ENCODE results near the gene TTC36. TPM values are rescaled to one million over a fixed set of nuclear protein-coding genes. Genes with fewer than 3 reads are reported as not detected.
A peak's percentile ranks its signal among the peaks of the same experiment; 100 is the strongest.
"Not testable (repeated sequence)": the region's sequence is repeated elsewhere in the genome, so short reads cannot be mapped to it uniquely, and the experiment has no call there.

TTC36 gene, protein sequence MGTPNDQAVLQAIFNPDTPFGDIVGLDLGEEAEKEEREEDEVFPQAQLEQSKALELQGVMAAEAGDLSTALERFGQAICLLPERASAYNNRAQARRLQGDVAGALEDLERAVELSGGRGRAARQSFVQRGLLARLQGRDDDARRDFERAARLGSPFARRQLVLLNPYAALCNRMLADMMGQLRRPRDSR
- 1.0 and 3.5 TPM in 2 replicates for total RNA-seq (2014; rRNA removed; shearing (Covaris generic))
- 0.40 TPM in 1 of 2 replicates, not detected in the other for polyA plus RNA-seq (2016; fragmentation: Nextera tagmentation; extraction: Ambion mirVana)
- long read RNA-seq, result 0 reads

DNA sequence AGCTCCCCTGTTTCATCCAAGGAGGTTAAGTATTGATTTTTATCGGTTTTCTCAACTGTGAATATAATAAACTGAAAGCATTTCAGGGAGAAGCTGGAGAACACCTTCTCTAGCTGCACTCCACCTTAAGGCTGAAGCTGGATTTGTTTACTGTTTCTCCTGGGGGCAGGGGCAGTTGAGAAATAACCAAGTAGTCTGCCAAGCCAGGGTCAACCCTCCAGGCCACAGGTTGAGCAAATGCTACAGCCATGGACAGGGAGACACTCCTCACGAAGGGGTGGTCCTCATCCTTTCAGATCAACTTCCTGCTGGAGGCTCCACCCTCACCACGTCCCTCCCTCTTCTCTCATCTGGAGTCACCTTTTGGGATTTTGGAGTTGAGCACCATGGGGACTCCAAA is at the start of gene TTC36:
Gene TTC36 (plus strand): TSS at position 366 of the 400 bp plus-strand sequence. CDS start 21 bp downstream, at position 387.
- H3K4me3 ChIP-seq, result no peak within 1 kb of the TSS
- H3K9me2 ChIP-seq (ENCODE audit: insufficient read depth), result no peaks in the 10 kb centered on the region; the same call in 1 of the 2 replicates
- Mint-ChIP-seq H3K9me3 (no peaks in the 10 kb centered on the region; the same call in 2 of the 3 replicates), H3K4me1 (peaks cover 28% of the 10 kb centered on the region), H3K27me3 (ENCODE audit: insufficient read depth, low read depth, poor library complexity) (peaks cover 15% of the 10 kb centered on the region), H3K4me3 (no peak within 1 kb of the TSS), H3K36me3 (ENCODE audit: low read depth) (peaks cover 26% of the 10 kb centered on the region), H3K27ac (no peak within 1 kb of the TSS)
- TF ChIP-seq EZH2phosphoT487 (IDR thresholded peaks at IDR 0.05; ENCODE audit: unreplicated experiment), result no peak
- peak; percentile 16; the same call in 1 of the 2 replicates for TF ChIP-seq POLR2AphosphoS5 (IDR thresholded peaks at IDR 0.05; ENCODE audit: low read depth)
- peaks cover 34% of the 10 kb centered on the region; the same call in 1 of the 2 replicates for H3F3A ChIP-seq (replicated peaks; ENCODE audit: low read depth)
- H3K27me3 ChIP-seq (ENCODE audit: insufficient read depth), result peaks cover 6% of the 10 kb centered on the region; the same call in 1 of the 2 replicates
- ATAC-seq, result peak; percentile 1; the same call in 1 of the 3 replicates
- DNase-seq (ENCODE audit: low spot score), result peak; percentile 42
- H2AFZ ChIP-seq, result no peak within 1 kb of the TSS
- peaks cover 9% of the 10 kb centered on the region for H3K36me3 ChIP-seq (ENCODE audit: insufficient read depth)
- peak within 1 kb of the TSS; percentile 71; the same call in 1 of the 2 replicates for H3K27ac ChIP-seq (ENCODE audit: low read depth)
- H3K4me2 ChIP-seq, result peak within 1 kb of the TSS; percentile 10; the same call in 1 of the 2 replicates
- peaks cover 13% of the 10 kb centered on the region for H3K4me1 ChIP-seq (ENCODE audit: insufficient read depth)
- peaks cover 11% of the 10 kb centered on the region for H4K20me1 ChIP-seq (replicated peaks; ENCODE audit: insufficient read depth)
- no peaks in the 10 kb centered on the region for H3K79me2 ChIP-seq (replicated peaks; ENCODE audit: insufficient read depth)

DNA sequence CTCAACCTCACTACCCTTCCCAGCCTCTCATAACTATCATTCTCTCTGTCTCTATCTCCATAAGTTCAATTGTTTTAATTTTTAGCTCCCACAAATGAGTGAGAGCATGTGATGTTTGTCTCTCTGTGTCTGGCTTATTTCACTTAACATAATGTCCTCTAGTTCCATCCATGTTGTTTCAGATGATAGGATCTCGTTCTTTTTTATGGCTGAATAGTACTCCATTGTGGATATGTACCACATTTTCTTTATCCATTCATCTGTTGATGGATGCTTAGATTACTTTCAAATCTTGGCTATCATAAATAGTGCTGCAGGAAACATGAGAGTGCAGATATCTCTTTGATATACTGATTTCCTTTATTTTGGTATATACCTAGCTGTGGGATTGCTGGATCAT is 46.0 kb upstream of the TTC36 start:
- H3K36me3 Mint-ChIP-seq (ENCODE audit: low read depth), result peaks cover 89% of the 10 kb centered on the region
- Histone ChIP-seq H3K36me3 (ENCODE audit: insufficient read depth) (peaks cover 81% of the 10 kb centered on the region), H3F3A (replicated peaks; ENCODE audit: low read depth) (peaks cover 19% of the 10 kb centered on the region; the same call in 1 of the 2 replicates), H4K20me1 (replicated peaks; ENCODE audit: insufficient read depth) (peaks cover 29% of the 10 kb centered on the region)
- H3K27me3 Mint-ChIP-seq (ENCODE audit: insufficient read depth, low read depth, poor library complexity); H3K4me3 Mint-ChIP-seq; H3K4me3 ChIP-seq; H3K79me2 ChIP-seq (replicated peaks; ENCODE audit: insufficient read depth); H3K4me1 Mint-ChIP-seq; ATAC-seq; H2AFZ ChIP-seq; H3K27me3 ChIP-seq (ENCODE audit: insufficient read depth); H3K27ac ChIP-seq (ENCODE audit: low read depth); H3K4me2 ChIP-seq; H3K27ac Mint-ChIP-seq; DNase-seq (ENCODE audit: low spot score); H3K9me3 Mint-ChIP-seq; H3K4me1 ChIP-seq (ENCODE audit: insufficient read depth); H3K9me2 ChIP-seq (ENCODE audit: insufficient read depth): not testable (repeated sequence)

DNA sequence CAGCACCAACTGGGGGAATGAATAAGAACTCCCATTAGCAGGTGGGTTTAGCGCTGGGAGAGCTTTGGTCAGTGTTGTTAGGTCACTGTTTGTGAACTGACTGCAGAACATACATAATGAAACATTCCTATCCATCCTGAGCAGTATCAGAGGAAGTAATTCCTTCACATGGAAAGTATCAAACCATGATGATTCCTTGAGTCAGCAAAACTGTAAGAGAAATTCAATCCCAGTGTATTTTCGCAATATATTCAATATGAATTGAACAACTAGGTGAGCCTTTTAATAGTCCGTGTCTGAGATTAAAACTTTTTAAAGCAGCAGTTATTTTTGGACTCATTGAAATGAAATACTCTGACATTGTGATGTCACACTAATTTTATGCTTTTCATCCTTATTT is 42.9 kb upstream of the TTC36 start:
- Mint-ChIP-seq H3K4me3 (no peak overlapping the region), H3K36me3 (ENCODE audit: low read depth) (peaks cover 84% of the 10 kb centered on the region), H3K27me3 (ENCODE audit: insufficient read depth, low read depth, poor library complexity) (no peaks in the 10 kb centered on the region), H3K27ac (no peak overlapping the region), H3K9me3 (no peaks in the 10 kb centered on the region), H3K4me1 (no peaks in the 10 kb centered on the region)
- Histone ChIP-seq H2AFZ (no peak overlapping the region), H3K4me1 (ENCODE audit: insufficient read depth) (no peaks in the 10 kb centered on the region), H3K4me3 (no peak overlapping the region), H3K79me2 (replicated peaks; ENCODE audit: insufficient read depth) (no peaks in the 10 kb centered on the region), H3K4me2 (no peak overlapping the region), H3K27me3 (ENCODE audit: insufficient read depth) (no peaks in the 10 kb centered on the region), H3K36me3 (ENCODE audit: insufficient read depth) (peaks cover 59% of the 10 kb centered on the region), H3K27ac (ENCODE audit: low read depth) (no peak overlapping the region), H4K20me1 (replicated peaks; ENCODE audit: insufficient read depth) (peaks cover 17% of the 10 kb centered on the region; the same call in 1 of the 2 replicates), H3K9me2 (ENCODE audit: insufficient read depth) (no peaks in the 10 kb centered on the region), H3F3A (replicated peaks; ENCODE audit: low read depth) (peaks cover 5% of the 10 kb centered on the region; the same call in 1 of the 2 replicates)
- DNase-seq (ENCODE audit: low spot score) (no peak), ATAC-seq (no peak)
- TF ChIP-seq NANOG (IDR thresholded peaks at IDR 0.05; ENCODE audit: borderline replicate concordance), result no peak
- no peak for TF ChIP-seq ZNF114 (CRISPR knock-in tag; IDR thresholded peaks at IDR 0.05)
- no peak for TF ChIP-seq EZH2phosphoT487 (IDR thresholded peaks at IDR 0.05; ENCODE audit: unreplicated experiment)
- TF ChIP-seq, protein P1, sequence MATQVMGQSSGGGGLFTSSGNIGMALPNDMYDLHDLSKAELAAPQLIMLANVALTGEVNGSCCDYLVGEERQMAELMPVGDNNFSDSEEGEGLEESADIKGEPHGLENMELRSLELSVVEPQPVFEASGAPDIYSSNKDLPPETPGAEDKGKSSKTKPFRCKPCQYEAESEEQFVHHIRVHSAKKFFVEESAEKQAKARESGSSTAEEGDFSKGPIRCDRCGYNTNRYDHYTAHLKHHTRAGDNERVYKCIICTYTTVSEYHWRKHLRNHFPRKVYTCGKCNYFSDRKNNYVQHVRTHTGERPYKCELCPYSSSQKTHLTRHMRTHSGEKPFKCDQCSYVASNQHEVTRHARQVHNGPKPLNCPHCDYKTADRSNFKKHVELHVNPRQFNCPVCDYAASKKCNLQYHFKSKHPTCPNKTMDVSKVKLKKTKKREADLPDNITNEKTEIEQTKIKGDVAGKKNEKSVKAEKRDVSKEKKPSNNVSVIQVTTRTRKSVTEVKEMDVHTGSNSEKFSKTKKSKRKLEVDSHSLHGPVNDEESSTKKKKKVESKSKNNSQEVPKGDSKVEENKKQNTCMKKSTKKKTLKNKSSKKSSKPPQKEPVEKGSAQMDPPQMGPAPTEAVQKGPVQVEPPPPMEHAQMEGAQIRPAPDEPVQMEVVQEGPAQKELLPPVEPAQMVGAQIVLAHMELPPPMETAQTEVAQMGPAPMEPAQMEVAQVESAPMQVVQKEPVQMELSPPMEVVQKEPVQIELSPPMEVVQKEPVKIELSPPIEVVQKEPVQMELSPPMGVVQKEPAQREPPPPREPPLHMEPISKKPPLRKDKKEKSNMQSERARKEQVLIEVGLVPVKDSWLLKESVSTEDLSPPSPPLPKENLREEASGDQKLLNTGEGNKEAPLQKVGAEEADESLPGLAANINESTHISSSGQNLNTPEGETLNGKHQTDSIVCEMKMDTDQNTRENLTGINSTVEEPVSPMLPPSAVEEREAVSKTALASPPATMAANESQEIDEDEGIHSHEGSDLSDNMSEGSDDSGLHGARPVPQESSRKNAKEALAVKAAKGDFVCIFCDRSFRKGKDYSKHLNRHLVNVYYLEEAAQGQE (IDR thresholded peaks at IDR 0.05; ENCODE audit: unreplicated experiment), result no peak
- no peak for TF ChIP-seq CREB1 (CRISPR knock-in tag; IDR thresholded peaks at IDR 0.05; ENCODE audit: low read depth)
- TF ChIP-seq, protein P2, sequence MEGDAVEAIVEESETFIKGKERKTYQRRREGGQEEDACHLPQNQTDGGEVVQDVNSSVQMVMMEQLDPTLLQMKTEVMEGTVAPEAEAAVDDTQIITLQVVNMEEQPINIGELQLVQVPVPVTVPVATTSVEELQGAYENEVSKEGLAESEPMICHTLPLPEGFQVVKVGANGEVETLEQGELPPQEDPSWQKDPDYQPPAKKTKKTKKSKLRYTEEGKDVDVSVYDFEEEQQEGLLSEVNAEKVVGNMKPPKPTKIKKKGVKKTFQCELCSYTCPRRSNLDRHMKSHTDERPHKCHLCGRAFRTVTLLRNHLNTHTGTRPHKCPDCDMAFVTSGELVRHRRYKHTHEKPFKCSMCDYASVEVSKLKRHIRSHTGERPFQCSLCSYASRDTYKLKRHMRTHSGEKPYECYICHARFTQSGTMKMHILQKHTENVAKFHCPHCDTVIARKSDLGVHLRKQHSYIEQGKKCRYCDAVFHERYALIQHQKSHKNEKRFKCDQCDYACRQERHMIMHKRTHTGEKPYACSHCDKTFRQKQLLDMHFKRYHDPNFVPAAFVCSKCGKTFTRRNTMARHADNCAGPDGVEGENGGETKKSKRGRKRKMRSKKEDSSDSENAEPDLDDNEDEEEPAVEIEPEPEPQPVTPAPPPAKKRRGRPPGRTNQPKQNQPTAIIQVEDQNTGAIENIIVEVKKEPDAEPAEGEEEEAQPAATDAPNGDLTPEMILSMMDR (conservative IDR thresholded peaks at IDR 0.05; ENCODE audit: low read depth in 2 of 2), result no peak
- no peak for TF ChIP-seq STAT1 (IDR thresholded peaks at IDR 0.05; ENCODE audit: unreplicated experiment)
- TF ChIP-seq, protein P3, sequence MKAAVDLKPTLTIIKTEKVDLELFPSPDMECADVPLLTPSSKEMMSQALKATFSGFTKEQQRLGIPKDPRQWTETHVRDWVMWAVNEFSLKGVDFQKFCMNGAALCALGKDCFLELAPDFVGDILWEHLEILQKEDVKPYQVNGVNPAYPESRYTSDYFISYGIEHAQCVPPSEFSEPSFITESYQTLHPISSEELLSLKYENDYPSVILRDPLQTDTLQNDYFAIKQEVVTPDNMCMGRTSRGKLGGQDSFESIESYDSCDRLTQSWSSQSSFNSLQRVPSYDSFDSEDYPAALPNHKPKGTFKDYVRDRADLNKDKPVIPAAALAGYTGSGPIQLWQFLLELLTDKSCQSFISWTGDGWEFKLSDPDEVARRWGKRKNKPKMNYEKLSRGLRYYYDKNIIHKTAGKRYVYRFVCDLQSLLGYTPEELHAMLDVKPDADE (IDR thresholded peaks at IDR 0.05), result no peak
- TF ChIP-seq EZH2 (IDR thresholded peaks at IDR 0.05; ENCODE audit: low read depth, unreplicated experiment), result no peak

All from GM23338 (cell line).